Loucy (cell line): ENCODE measurements around the gene OGA.

Source experiments
- H2AFZ ChIP-seq: fragments of 200-600 bp; sonication (generic); 2 replicates; pipeline ENCODE4 v1.6.0; 2016; ENCODE audit warnings: antibody characterized with exemption, mild to moderate bottlenecking, low read length, moderate library complexity
- H3F3A ChIP-seq: fragments of 200-600 bp; 2 replicates; pipeline ENCODE4 v1.6.0; 2016; ENCODE audit warnings: antibody characterized with exemption, low read depth, mild to moderate bottlenecking
- H3K27me3 ChIP-seq: fragments of 200-600 bp; sonication (generic); 2 replicates; pipeline ENCODE4 v1.6.1; 2014; ENCODE audit warnings: low read length, mild to moderate bottlenecking; ENCODE audit not compliant: insufficient read depth, poor library complexity, severe bottlenecking
- H3K36me3 ChIP-seq: fragments of 200-600 bp; sonication (generic); 2 replicates; pipeline ENCODE4 v1.6.1; 2016; ENCODE audit warnings: low read length; ENCODE audit not compliant: insufficient read depth
- H3K4me1 ChIP-seq: fragments of 200-600 bp; sonication (generic); 2 replicates; pipeline ENCODE4 v1.5.1; 2014; ENCODE audit warnings: low read length, mild to moderate bottlenecking; ENCODE audit not compliant: insufficient read depth, poor library complexity, severe bottlenecking
- H3K4me2 ChIP-seq: fragments of 200-600 bp; sonication (generic); 2 replicates; pipeline ENCODE4 v1.6.0; 2014; ENCODE audit warnings: antibody characterized with exemption, low read length, low read depth, mild to moderate bottlenecking; ENCODE audit not compliant: poor library complexity, severe bottlenecking
- H3K4me3 ChIP-seq: fragments of 200-600 bp; sonication (generic); 2 replicates; pipeline ENCODE4 v1.5.1; 2014; ENCODE audit warnings: low read length, mild to moderate bottlenecking, mixed read lengths; ENCODE audit not compliant: poor library complexity, severe bottlenecking
- H3K79me2 ChIP-seq: fragments of 200-600 bp; sonication (generic); 2 replicates; pipeline ENCODE4 v1.6.1; 2014; ENCODE audit warnings: low read length; ENCODE audit not compliant: insufficient read depth
- H3K9ac ChIP-seq: fragments of 200-600 bp; sonication (generic); 2 replicates; pipeline ENCODE4 v1.6.0; 2014; ENCODE audit warnings: mild to moderate bottlenecking, low read depth, low read length, moderate library complexity; ENCODE audit not compliant: poor library complexity, severe bottlenecking
- H3K9me2 ChIP-seq: fragments of 200-600 bp; sonication (generic); replicated peaks from 2 replicates; pipeline ENCODE4 v1.6.1; 2016; ENCODE audit warnings: low read depth, low read length, mixed read lengths
- H3K9me3 ChIP-seq: fragments of 200-600 bp; sonication (generic); 2 replicates; pipeline ENCODE4 v1.6.1; 2014; ENCODE audit warnings: mild to moderate bottlenecking, antibody characterized with exemption, low read length, low read depth; ENCODE audit not compliant: insufficient read depth
- H4K20me1 ChIP-seq: fragments of 200-600 bp; sonication (generic); 2 replicates; pipeline ENCODE4 v1.6.0; 2014; ENCODE audit warnings: antibody characterized with exemption, low read length, mild to moderate bottlenecking; ENCODE audit not compliant: insufficient read depth, poor library complexity, severe bottlenecking
- EZH2phosphoT487 ChIP-seq: fragments of 200-600 bp; IDR thresholded peaks from 2 replicates; pipeline ENCODE4 v1.6.1; 2018; ENCODE audit warnings: antibody characterized with exemption, mild to moderate bottlenecking, moderate library complexity, borderline replicate concordance
- TF ChIP-seq, protein P1 (sequence below): fragments of 200-600 bp; sonication (generic); conservative IDR thresholded peaks from 2 replicates; pipeline ENCODE4 v1.5.1; 2014; ENCODE audit warnings: mild to moderate bottlenecking, antibody characterized with exemption, low read length

Gene OGA

GRCh38 chr10:101778151-101778780, 40.0 kb downstream of the OGA start:
- no peak for TF ChIP-seq EZH2phosphoT487
- TF ChIP-seq, protein P1, sequence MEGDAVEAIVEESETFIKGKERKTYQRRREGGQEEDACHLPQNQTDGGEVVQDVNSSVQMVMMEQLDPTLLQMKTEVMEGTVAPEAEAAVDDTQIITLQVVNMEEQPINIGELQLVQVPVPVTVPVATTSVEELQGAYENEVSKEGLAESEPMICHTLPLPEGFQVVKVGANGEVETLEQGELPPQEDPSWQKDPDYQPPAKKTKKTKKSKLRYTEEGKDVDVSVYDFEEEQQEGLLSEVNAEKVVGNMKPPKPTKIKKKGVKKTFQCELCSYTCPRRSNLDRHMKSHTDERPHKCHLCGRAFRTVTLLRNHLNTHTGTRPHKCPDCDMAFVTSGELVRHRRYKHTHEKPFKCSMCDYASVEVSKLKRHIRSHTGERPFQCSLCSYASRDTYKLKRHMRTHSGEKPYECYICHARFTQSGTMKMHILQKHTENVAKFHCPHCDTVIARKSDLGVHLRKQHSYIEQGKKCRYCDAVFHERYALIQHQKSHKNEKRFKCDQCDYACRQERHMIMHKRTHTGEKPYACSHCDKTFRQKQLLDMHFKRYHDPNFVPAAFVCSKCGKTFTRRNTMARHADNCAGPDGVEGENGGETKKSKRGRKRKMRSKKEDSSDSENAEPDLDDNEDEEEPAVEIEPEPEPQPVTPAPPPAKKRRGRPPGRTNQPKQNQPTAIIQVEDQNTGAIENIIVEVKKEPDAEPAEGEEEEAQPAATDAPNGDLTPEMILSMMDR = no peak
- no peaks in the 10 kb centered on the region for H3K9me3 ChIP-seq
- H3K4me1 ChIP-seq = peaks cover 6% of the 10 kb centered on the region
- H3K4me3 ChIP-seq = no peak overlapping the region
- H3K79me2 ChIP-seq = peaks cover 14% of the 10 kb centered on the region; the same call in 1 of the 2 replicates
- no peak overlapping the region for H3K9ac ChIP-seq
- no peaks in the 10 kb centered on the region for H3K9me2 ChIP-seq
- H3F3A ChIP-seq = no peaks in the 10 kb centered on the region
- no peak overlapping the region for H3K4me2 ChIP-seq
- H3K27me3 ChIP-seq = no peaks in the 10 kb centered on the region
- H4K20me1 ChIP-seq = peaks cover 5% of the 10 kb centered on the region
- no peak overlapping the region for H2AFZ ChIP-seq
- H3K36me3 ChIP-seq = no peaks in the 10 kb centered on the region

GRCh38 chr10:101777619-101778145, 40.6 kb downstream of the OGA start:
- H3K4me2 ChIP-seq = no peak overlapping the region

DNA sequence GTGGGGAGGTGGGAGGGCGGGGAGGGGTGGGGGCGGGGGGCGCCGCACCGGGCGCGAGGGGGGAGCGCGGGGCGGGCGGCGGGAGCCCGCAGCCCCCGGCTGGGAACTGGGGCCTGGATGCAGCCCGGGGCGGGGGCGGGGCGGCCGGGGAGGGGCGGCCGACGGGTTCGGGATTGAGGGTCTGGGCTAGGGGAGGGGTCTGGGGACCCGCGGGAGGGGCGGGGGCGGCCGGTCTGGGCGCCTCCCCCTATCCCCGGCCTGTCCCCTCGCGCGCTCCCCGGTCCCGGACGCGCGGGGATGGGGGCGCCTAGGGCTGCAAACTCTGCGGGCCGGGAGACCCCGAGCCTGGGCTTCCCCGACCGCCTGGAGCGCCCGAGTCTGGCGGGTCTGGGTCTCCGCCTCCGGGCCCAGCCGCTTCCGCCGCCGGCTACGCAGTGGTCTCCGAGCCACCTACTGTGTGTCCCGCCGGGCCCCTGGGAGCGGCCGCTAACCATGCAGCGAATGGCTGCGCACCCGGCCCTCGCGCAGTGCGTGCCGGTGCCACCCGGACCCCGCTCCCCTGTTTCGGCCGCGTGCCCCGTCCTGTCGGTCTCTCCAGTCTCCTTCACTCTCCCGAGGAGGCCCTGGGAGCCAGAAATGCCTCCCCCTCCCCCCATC, 42.0 kb downstream of the OGA start:
- H3K4me3 ChIP-seq = no peak overlapping the region
- no peaks in the 10 kb centered on the region for H3K4me1 ChIP-seq
- no peaks in the 10 kb centered on the region for H3F3A ChIP-seq
- H3K27me3 ChIP-seq = no peaks in the 10 kb centered on the region
- no peaks in the 10 kb centered on the region for H3K9me3 ChIP-seq
- H3K36me3 ChIP-seq = no peaks in the 10 kb centered on the region
- H3K79me2 ChIP-seq = no peaks in the 10 kb centered on the region
- no peak overlapping the region for H2AFZ ChIP-seq
- TF ChIP-seq, protein P1 = no peak
- no peak for TF ChIP-seq EZH2phosphoT487
- H3K9ac ChIP-seq = no peak overlapping the region
- H3K9me2 ChIP-seq = no peaks in the 10 kb centered on the region
- H4K20me1 ChIP-seq = peaks cover 5% of the 10 kb centered on the region
- H3K4me2 ChIP-seq = no peak overlapping the region

More at GRCh38 chr10:101777619-101778145, 40.6 kb downstream of the OGA start:
- H3K4me1 ChIP-seq = peaks cover 6% of the 10 kb centered on the region
- H3K9me2 ChIP-seq = no peaks in the 10 kb centered on the region
- no peak overlapping the region for H3K4me3 ChIP-seq
- H3K9ac ChIP-seq = no peak overlapping the region
- H3K9me3 ChIP-seq = no peaks in the 10 kb centered on the region
- H3F3A ChIP-seq = no peaks in the 10 kb centered on the region
- no peaks in the 10 kb centered on the region for H3K36me3 ChIP-seq
- peaks cover 10% of the 10 kb centered on the region; the same call in 1 of the 2 replicates for H3K79me2 ChIP-seq
- H3K27me3 ChIP-seq = no peaks in the 10 kb centered on the region
- no peak overlapping the region for H2AFZ ChIP-seq
- peaks cover 5% of the 10 kb centered on the region for H4K20me1 ChIP-seq
- TF ChIP-seq, protein P1 = no peak
- TF ChIP-seq EZH2phosphoT487 = no peak
